Liver (tissue), 9 donors: ENCODE results near the gene ZNF417. TPM values are rescaled to one million over a fixed set of nuclear protein-coding genes. Genes with fewer than 3 reads are reported as not detected.

ENCODE experiments used
- DNase-seq: peaks from one replicate; pipeline ENCODE4 v3.0.0-alpha.2; 2017; ENCODE audit warnings: low spot score
- H3K27ac ChIP-seq, 2 donors: one replicate each; pipeline ENCODE4 v1.7.0; 2013; ENCODE audit warnings: inconsistent platforms in 2 of 2, low read length in 2 of 2, control low read depth in 1 of 2, low read depth in 1 of 2, mild to moderate bottlenecking in 1 of 2
- H3K27me3 ChIP-seq, 4 donors: one replicate each; pipeline versions ENCODE4 v1.6.1 to v1.7.0; 2013; ENCODE audit warnings: low read length in 3 of 4, inconsistent platforms in 1 of 4, mild to moderate bottlenecking in 1 of 4, moderate library complexity in 1 of 4; ENCODE audit not compliant: control insufficient read depth in 4 of 4, insufficient read depth in 4 of 4
- H3K36me3 ChIP-seq, 4 donors: one replicate each; pipeline versions ENCODE4 v1.6.1 to v1.7.0; 2013; ENCODE audit warnings: low read length in 3 of 4, mild to moderate bottlenecking in 3 of 4, low read depth in 1 of 4, moderate library complexity in 1 of 4; ENCODE audit not compliant: control insufficient read depth in 4 of 4, insufficient read depth in 3 of 4
- H3K4me1 ChIP-seq, 4 donors: one replicate each; pipeline versions ENCODE4 v1.6.1 to v1.7.0; 2013; ENCODE audit warnings: low read length in 3 of 4, mild to moderate bottlenecking in 3 of 4, moderate library complexity in 1 of 4; ENCODE audit not compliant: control insufficient read depth in 4 of 4, insufficient read depth in 4 of 4
- H3K4me3 ChIP-seq, 3 donors: one replicate each; pipeline versions ENCODE4 v1.6.1 to v1.7.0; 2013; ENCODE audit warnings: low read length in 3 of 3, control low read depth in 1 of 3, low read depth in 1 of 3, mild to moderate bottlenecking in 1 of 3
- H3K9ac ChIP-seq, 2 donors: one replicate each; pipeline ENCODE4 v1.7.0; 2013; ENCODE audit warnings: low read length in 2 of 2, mild to moderate bottlenecking in 2 of 2, moderate library complexity in 2 of 2, control low read depth in 1 of 2, low read depth in 1 of 2
- H3K9me3 ChIP-seq, 4 donors: one replicate each; pipeline versions ENCODE4 v1.6.1 to v1.7.0; 2013; ENCODE audit warnings: low read length in 3 of 4; ENCODE audit not compliant: control insufficient read depth in 4 of 4
- ATF3 ChIP-seq: IDR thresholded peaks from 2 replicates; pipeline ENCODE4 v1.6.1; 2016; ENCODE audit warnings: antibody characterized with exemption
- EGR1 ChIP-seq, 2 donors: IDR thresholded peaks; 2 replicates each; pipeline ENCODE4 v1.6.1; 2016 to 2018; ENCODE audit warnings: antibody characterized with exemption in 2 of 2, low read depth in 2 of 2
- FOXA1 ChIP-seq: IDR thresholded peaks from 2 replicates; pipeline ENCODE4 v1.6.1; 2016; ENCODE audit warnings: antibody characterized with exemption
- FOXA2 ChIP-seq: IDR thresholded peaks from 2 replicates; pipeline ENCODE4 v1.6.1; 2016; ENCODE audit warnings: antibody characterized with exemption
- GABPA ChIP-seq, 2 donors: IDR thresholded peaks in 1 of 2; conservative IDR thresholded peaks in 1 of 2; 2 replicates each; pipeline ENCODE4 v1.6.1; 2016; ENCODE audit warnings: antibody characterized with exemption in 2 of 2, mild to moderate bottlenecking in 1 of 2, moderate library complexity in 1 of 2
- HNF4A ChIP-seq, 2 donors: conservative IDR thresholded peaks; 2 replicates each; pipeline ENCODE4 v1.6.1; 2016; ENCODE audit warnings: antibody characterized with exemption in 2 of 2, mild to moderate bottlenecking in 2 of 2
- JUND ChIP-seq, 2 donors: IDR thresholded peaks; 2 replicates each; pipeline ENCODE4 v1.6.1; 2016; ENCODE audit warnings: antibody characterized with exemption in 2 of 2
- MAX ChIP-seq: IDR thresholded peaks from 2 replicates; pipeline ENCODE4 v1.6.1; 2016; ENCODE audit warnings: antibody characterized with exemption
- NR2F2 ChIP-seq: IDR thresholded peaks from 2 replicates; pipeline ENCODE4 v1.6.1; 2016; ENCODE audit warnings: antibody characterized with exemption
- RAD21 ChIP-seq, 2 donors: IDR thresholded peaks; 2 replicates each; pipeline ENCODE4 v1.6.1; 2016; ENCODE audit warnings: antibody characterized with exemption in 2 of 2, mild to moderate bottlenecking in 2 of 2
- RXRA ChIP-seq, 2 donors: IDR thresholded peaks; 2 replicates each; pipeline ENCODE4 v1.6.1; 2017 to 2018; ENCODE audit warnings: antibody characterized with exemption in 2 of 2, mild to moderate bottlenecking in 1 of 2
- SP1 ChIP-seq: IDR thresholded peaks from 2 replicates; pipeline ENCODE4 v1.6.1; 2018; ENCODE audit warnings: antibody characterized with exemption, mild to moderate bottlenecking
- TAF1 ChIP-seq: conservative IDR thresholded peaks from 2 replicates; pipeline ENCODE4 v1.6.1; 2016; ENCODE audit warnings: antibody characterized with exemption, mild to moderate bottlenecking
- YY1 ChIP-seq: IDR thresholded peaks from 2 replicates; pipeline ENCODE4 v1.6.1; 2016; ENCODE audit warnings: antibody characterized with exemption, mild to moderate bottlenecking
- WGBS: extraction: QIAGEN DNeasy Blood & Tissue Kit; methylation state at CpG from one replicate; pipeline ENCODE4 v1.1.7; 2013; 5-methylcytosine and 5-hydroxymethylcytosine counted together
- polyA plus RNA-seq, 2 donors: library from polyadenylated mRNA; stranded (reverse) in 1 of 2; unstranded in 1 of 2; fragments of 200-250 nt in 1 of 2; fragments of >200 nt in 1 of 2; fragmentation: Nextera tagmentation in 1 of 2; extraction: Ambion mirVana in 1 of 2; gene quantifications; one replicate each; pipeline versions ENCODE4 v1.2.1 to v1.2.3, GENCODE V29; 2013 to 2015
- total RNA-seq, 2 donors: library from RNA; depleted of rRNA; stranded (reverse); fragments of >200 nt; gene quantifications; one replicate each; pipeline ENCODE4 v1.2.3, GENCODE V29; 2014
- TF ChIP-seq, protein P1 (sequence below): IDR thresholded peaks from 2 replicates; pipeline ENCODE4 v1.6.1; 2016; ENCODE audit warnings: antibody characterized with exemption, mild to moderate bottlenecking
- donor health status: healthy.
- donor health status: healthy.
- donor health status: healthy.
- donor health status: healthy.
- donor health status: healthy.

The ZNF417 gene
- total and polyA plus RNA-seq, 4 donors = 1.2 to 16.3 (median 7.3) TPM

DNA sequence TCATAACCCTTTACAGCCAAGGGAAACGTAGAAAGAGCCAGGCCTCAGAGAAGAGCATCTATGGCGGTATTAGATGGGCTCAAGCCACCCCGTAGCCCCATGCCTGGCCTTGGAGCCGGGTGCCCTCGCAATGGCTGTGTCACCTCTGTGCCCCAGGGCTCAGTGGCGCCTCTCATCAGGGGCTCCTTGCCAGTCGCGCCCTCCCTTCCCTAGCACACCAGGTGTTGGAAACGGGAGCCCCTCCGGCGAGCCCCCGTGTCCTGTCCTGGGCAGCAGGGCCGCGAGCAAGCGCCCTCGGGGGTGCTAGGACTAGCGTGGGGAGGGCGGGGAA is 30.7 kb upstream of the ZNF417 start:
- DNase-seq = no peak
- Histone ChIP-seq H3K4me3 (peak overlapping the region; percentile 41 to 80 (median 41)), H3K9me3 (peaks cover 26 to 61% (median 55%) of the 10 kb centered on the region in 4 donors), H3K9ac (no peak overlapping the region), H3K27me3 (no peaks in the 10 kb centered on the region), H3K4me1 (peaks cover 0 to 7% (median 3%) of the 10 kb centered on the region in 4 donors), H3K36me3 (peaks cover 3 to 21% (median 9%) of the 10 kb centered on the region in 4 donors), H3K27ac (peak overlapping the region in 1 of 2 donors; percentile 52)
- TF ChIP-seq RXRA (IDR thresholded peaks at IDR 0.05) = no peak
- no peak for TF ChIP-seq NR2F2
- no peak for TF ChIP-seq MAX
- TF ChIP-seq YY1 = no peak
- TF ChIP-seq FOXA2 = no peak
- no peak for TF ChIP-seq JUND (IDR thresholded peaks at IDR 0.05)
- no peak for TF ChIP-seq RAD21 (IDR thresholded peaks at IDR 0.05)
- no peak for TF ChIP-seq FOXA1
- TF ChIP-seq ATF3 = no peak
- no peak for TF ChIP-seq EGR1 (IDR thresholded peaks at IDR 0.05; ENCODE audit: low read depth in 2 of 2)
- no peak for TF ChIP-seq HNF4A (conservative IDR thresholded peaks at IDR 0.05)
- TF ChIP-seq, protein P1, sequence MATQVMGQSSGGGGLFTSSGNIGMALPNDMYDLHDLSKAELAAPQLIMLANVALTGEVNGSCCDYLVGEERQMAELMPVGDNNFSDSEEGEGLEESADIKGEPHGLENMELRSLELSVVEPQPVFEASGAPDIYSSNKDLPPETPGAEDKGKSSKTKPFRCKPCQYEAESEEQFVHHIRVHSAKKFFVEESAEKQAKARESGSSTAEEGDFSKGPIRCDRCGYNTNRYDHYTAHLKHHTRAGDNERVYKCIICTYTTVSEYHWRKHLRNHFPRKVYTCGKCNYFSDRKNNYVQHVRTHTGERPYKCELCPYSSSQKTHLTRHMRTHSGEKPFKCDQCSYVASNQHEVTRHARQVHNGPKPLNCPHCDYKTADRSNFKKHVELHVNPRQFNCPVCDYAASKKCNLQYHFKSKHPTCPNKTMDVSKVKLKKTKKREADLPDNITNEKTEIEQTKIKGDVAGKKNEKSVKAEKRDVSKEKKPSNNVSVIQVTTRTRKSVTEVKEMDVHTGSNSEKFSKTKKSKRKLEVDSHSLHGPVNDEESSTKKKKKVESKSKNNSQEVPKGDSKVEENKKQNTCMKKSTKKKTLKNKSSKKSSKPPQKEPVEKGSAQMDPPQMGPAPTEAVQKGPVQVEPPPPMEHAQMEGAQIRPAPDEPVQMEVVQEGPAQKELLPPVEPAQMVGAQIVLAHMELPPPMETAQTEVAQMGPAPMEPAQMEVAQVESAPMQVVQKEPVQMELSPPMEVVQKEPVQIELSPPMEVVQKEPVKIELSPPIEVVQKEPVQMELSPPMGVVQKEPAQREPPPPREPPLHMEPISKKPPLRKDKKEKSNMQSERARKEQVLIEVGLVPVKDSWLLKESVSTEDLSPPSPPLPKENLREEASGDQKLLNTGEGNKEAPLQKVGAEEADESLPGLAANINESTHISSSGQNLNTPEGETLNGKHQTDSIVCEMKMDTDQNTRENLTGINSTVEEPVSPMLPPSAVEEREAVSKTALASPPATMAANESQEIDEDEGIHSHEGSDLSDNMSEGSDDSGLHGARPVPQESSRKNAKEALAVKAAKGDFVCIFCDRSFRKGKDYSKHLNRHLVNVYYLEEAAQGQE = no peak
- WGBS = 4% methylated on average over 18 of the region's 18 CpGs

DNA sequence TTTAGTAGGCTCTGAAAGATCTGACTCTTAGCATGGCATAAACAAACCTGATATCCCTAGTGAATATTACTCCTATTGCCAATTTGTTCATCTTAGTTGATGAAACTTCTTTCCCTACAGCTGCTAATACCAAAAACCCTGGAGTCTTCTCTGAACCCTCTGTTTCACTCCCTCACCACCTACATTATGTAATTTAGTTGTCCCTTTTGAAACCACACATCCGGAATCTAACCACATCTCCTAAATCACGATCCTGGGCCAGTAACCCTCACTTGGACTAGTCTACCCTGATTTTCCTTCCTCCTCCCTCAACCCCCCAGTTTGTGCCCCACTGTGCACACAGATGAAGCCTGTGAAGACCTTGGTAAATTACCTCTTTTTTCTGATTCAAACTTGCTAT is 29.9 kb upstream of the ZNF417 start:
- DNase-seq = no peak
- peaks cover 32 to 68% (median 61%) of the 10 kb centered on the region in 4 donors for H3K9me3 ChIP-seq
- TF ChIP-seq, protein P1 = no peak
- no peak for TF ChIP-seq FOXA1
- no peak for TF ChIP-seq RXRA (IDR thresholded peaks at IDR 0.05)
- no peak for TF ChIP-seq SP1
- TF ChIP-seq YY1 = no peak
- no peak for TF ChIP-seq RAD21 (IDR thresholded peaks at IDR 0.05)
- TF ChIP-seq TAF1 = no peak
- TF ChIP-seq GABPA (IDR thresholded peaks at IDR 0.05 in 1 of 2, conservative IDR thresholded peaks at IDR 0.05 in 1 of 2) = no peak
- TF ChIP-seq JUND (IDR thresholded peaks at IDR 0.05) = no peak
- TF ChIP-seq FOXA2 = no peak
- TF ChIP-seq MAX = no peak
- TF ChIP-seq HNF4A (conservative IDR thresholded peaks at IDR 0.05) = no peak
- TF ChIP-seq NR2F2 = no peak
- peaks cover 0 to 7% (median 3%) of the 10 kb centered on the region in 4 donors for H3K4me1 ChIP-seq
- H3K36me3 ChIP-seq = peaks cover 9 to 27% (median 15%) of the 10 kb centered on the region in 4 donors
- peak overlapping the region in 2 of 3 donors; percentile 41 for H3K4me3 ChIP-seq
- H3K9ac ChIP-seq = no peak overlapping the region
- H3K27ac ChIP-seq = no peak overlapping the region
- no peaks in the 10 kb centered on the region for H3K27me3 ChIP-seq
- WGBS = 70% methylated on average over 2 of the region's 2 CpGs
